Astrocyte (in vitro differentiated cells and primary cell): ENCODE measurements around the gene FSTL1. TPM values are rescaled to one million over a fixed set of nuclear protein-coding genes. Genes with fewer than 3 reads are reported as not detected.

Experiments used
- DNase-seq: peaks from one replicate; pipeline ENCODE4 v3.0.0-alpha.2; 2010; ENCODE audit warnings: low read depth
- FAIRE-seq: peaks from 2 replicates; lab custom pipeline; 2011; peaks lifted over from hg19 to GRCh38; lab: Jason Lieb, UNC
- H2AFZ ChIP-seq: 2 replicates; pipeline ENCODE4 v1.6.0; 2012; ENCODE audit warnings: low read depth, low read length, inconsistent platforms
- H3K27ac ChIP-seq: 2 replicates; pipeline ENCODE4 v1.5.1; 2011; ENCODE audit warnings: low read depth, low read length, inconsistent platforms
- H3K27me3 ChIP-seq: 2 replicates; pipeline ENCODE4 v1.6.0; 2011; ENCODE audit warnings: low read length, inconsistent platforms; ENCODE audit not compliant: insufficient read depth
- H3K36me3 ChIP-seq: 2 replicates; pipeline ENCODE4 v1.5.1; 2011; ENCODE audit warnings: low read length, inconsistent platforms; ENCODE audit not compliant: insufficient read depth
- H3K4me1 ChIP-seq: 2 replicates; pipeline ENCODE4 v1.5.1; 2011; ENCODE audit warnings: low read length, inconsistent platforms; ENCODE audit not compliant: insufficient read depth
- H3K4me2 ChIP-seq: 2 replicates; pipeline ENCODE4 v1.6.0; 2012; ENCODE audit warnings: low read length, inconsistent platforms
- H3K4me3 ChIP-seq: 2 replicates; pipeline ENCODE4 v1.5.1; 2011; ENCODE audit warnings: low read depth, mild to moderate bottlenecking, low read length, inconsistent platforms; ENCODE audit not compliant: insufficient read depth
- H3K79me2 ChIP-seq: 2 replicates; pipeline ENCODE4 v1.6.0; 2012; ENCODE audit warnings: mild to moderate bottlenecking, low read length, inconsistent platforms; ENCODE audit not compliant: insufficient read depth
- H3K9ac ChIP-seq: 2 replicates; pipeline ENCODE4 v1.6.0; 2012; ENCODE audit warnings: mild to moderate bottlenecking, low read length, inconsistent platforms
- H3K9me3 ChIP-seq: 2 replicates; pipeline ENCODE4 v1.5.1; 2012; ENCODE audit warnings: low read depth, mild to moderate bottlenecking, low read length, inconsistent platforms; ENCODE audit not compliant: insufficient read depth
- H4K20me1 ChIP-seq: 2 replicates; pipeline ENCODE4 v1.6.0; 2012; ENCODE audit warnings: low read length, inconsistent platforms; ENCODE audit not compliant: insufficient read depth
- H3K27ac Mint-ChIP-seq: one replicate; pipeline ENCODE4 v1.8.0; 2021; ENCODE audit warnings: mild to moderate bottlenecking, mixed read lengths; ENCODE audit not compliant: unreplicated experiment
- H3K27me3 Mint-ChIP-seq: one replicate; pipeline ENCODE4 v1.8.0; 2021; ENCODE audit warnings: low read depth, mixed read lengths; ENCODE audit not compliant: unreplicated experiment
- H3K36me3 Mint-ChIP-seq: one replicate; pipeline ENCODE4 v1.8.0; 2021; ENCODE audit warnings: low read depth, mixed read lengths; ENCODE audit not compliant: unreplicated experiment
- H3K4me1 Mint-ChIP-seq: one replicate; pipeline ENCODE4 v1.8.0; 2021; ENCODE audit warnings: low read depth, mixed read lengths; ENCODE audit not compliant: unreplicated experiment
- H3K4me3 Mint-ChIP-seq: one replicate; pipeline ENCODE4 v1.8.0; 2021; ENCODE audit warnings: mild to moderate bottlenecking, moderate library complexity, mixed read lengths; ENCODE audit not compliant: unreplicated experiment
- H3K9me3 Mint-ChIP-seq: one replicate; pipeline ENCODE4 v1.8.0; 2021; ENCODE audit warnings: mild to moderate bottlenecking, mixed read lengths; ENCODE audit not compliant: unreplicated experiment
- CTCF ChIP-seq: IDR thresholded peaks from 2 replicates; pipeline ENCODE4 v1.5.1; 2011; ENCODE audit warnings: low read depth, mild to moderate bottlenecking, inconsistent platforms, low read length, moderate library complexity; ENCODE audit not compliant: insufficient read depth
- EZH2 ChIP-seq: IDR thresholded peaks from 2 replicates; pipeline ENCODE4 v1.6.1; 2012; ENCODE audit warnings: mild to moderate bottlenecking, low read length, inconsistent platforms; ENCODE audit not compliant: insufficient read depth
- total RNA-seq: library from RNA; stranded (reverse); gene quantifications from 2 replicates; pipeline ENCODE4 v1.2.1, GENCODE V29; 2021

FSTL1 gene
- total RNA-seq, 1 donor from 2014 or later: 1,010 TPM

- Histone ChIP-seq H3K27ac (no peak overlapping the region), H4K20me1 (peaks cover 24% of the 10 kb centered on the region), H2AFZ (no peak overlapping the region), H3K36me3 (peaks cover 58% of the 10 kb centered on the region), H3K27me3 (no peaks in the 10 kb centered on the region), H3K4me2 (no peak overlapping the region), H3K4me1 (no peaks in the 10 kb centered on the region), H3K4me3 (no peak overlapping the region), H3K9me3 (no peaks in the 10 kb centered on the region), H3K9ac (no peak overlapping the region), H3K79me2 (no peaks in the 10 kb centered on the region)
- no peak overlapping the region for H3K27ac Mint-ChIP-seq
- DNase-seq (no peak), FAIRE-seq (no peak)
- H3K4me1 Mint-ChIP-seq: no peaks in the 10 kb centered on the region
- peaks cover 23% of the 10 kb centered on the region for H3K36me3 Mint-ChIP-seq
- H3K27me3 Mint-ChIP-seq: no peaks in the 10 kb centered on the region
- H3K4me3 Mint-ChIP-seq: no peak overlapping the region
- TF ChIP-seq CTCF (no peak), EZH2 (no peak)
- no peaks in the 10 kb centered on the region for H3K9me3 Mint-ChIP-seq
These were observed 56.4 kb downstream of the FSTL1 start for GRCh38 chr3:120394347-120394746.

- no peaks in the 10 kb centered on the region for H3K27me3 Mint-ChIP-seq
These were observed 57.0 kb downstream of the FSTL1 start for GRCh38 chr3:120393761-120394160.

More at GRCh38 chr3:120393761-120394160, 57.0 kb downstream of the FSTL1 start:
- Histone ChIP-seq H3K79me2 (no peaks in the 10 kb centered on the region), H3K27me3 (no peaks in the 10 kb centered on the region), H4K20me1 (peaks cover 23% of the 10 kb centered on the region), H3K9ac (no peak overlapping the region), H3K4me3 (no peak overlapping the region), H3K9me3 (no peaks in the 10 kb centered on the region), H3K4me1 (no peaks in the 10 kb centered on the region), H3K36me3 (peaks cover 52% of the 10 kb centered on the region), H2AFZ (no peak overlapping the region), H3K4me2 (no peak overlapping the region), H3K27ac (no peak overlapping the region)
- FAIRE-seq (no peak), DNase-seq (no peak)
- no peak overlapping the region for H3K4me3 Mint-ChIP-seq
- TF ChIP-seq EZH2 (no peak), CTCF (no peak)
- H3K9me3 Mint-ChIP-seq: no peaks in the 10 kb centered on the region
- no peaks in the 10 kb centered on the region for H3K4me1 Mint-ChIP-seq
- peaks cover 23% of the 10 kb centered on the region for H3K36me3 Mint-ChIP-seq
- no peak overlapping the region for H3K27ac Mint-ChIP-seq
